HUES64 (cell line): ENCODE measurements around the gene COG3.

ENCODE experiments used
- H3K27ac ChIP-seq: 2 replicates; pipeline ENCODE4 v1.7.0; 2013; ENCODE audit warnings: low read depth, low read length, inconsistent platforms
- H3K27me3 ChIP-seq: 2 replicates; pipeline ENCODE4 v1.6.1; 2013; ENCODE audit warnings: mild to moderate bottlenecking, low read length; ENCODE audit not compliant: insufficient read depth
- H3K36me3 ChIP-seq: 2 replicates; pipeline ENCODE4 v1.6.1; 2013; ENCODE audit warnings: mild to moderate bottlenecking, low read length; ENCODE audit not compliant: insufficient read depth
- H3K4me1 ChIP-seq: 2 replicates; pipeline ENCODE4 v1.6.1; 2013; ENCODE audit warnings: mild to moderate bottlenecking, low read length, moderate library complexity; ENCODE audit not compliant: insufficient read depth
- H3K4me3 ChIP-seq: 2 replicates; pipeline ENCODE4 v1.5.1; 2013; ENCODE audit warnings: mild to moderate bottlenecking, low read length, moderate library complexity
- H3K9ac ChIP-seq: 2 replicates; pipeline ENCODE4 v1.6.1; 2013; ENCODE audit warnings: mild to moderate bottlenecking, low read depth, low read length
- H3K9me3 ChIP-seq: 2 replicates; pipeline ENCODE4 v1.6.1; 2013; ENCODE audit warnings: low read depth, low read length; ENCODE audit not compliant: insufficient read depth
- WGBS: fragments of 150-250, 120-280 bp; methylation state at CpG from one replicate; pipeline ENCODE4 v1.1.7; 2013; ENCODE audit warnings: missing lambda C conversion rate; 5-methylcytosine and 5-hydroxymethylcytosine counted together

COG3 gene

DNA sequence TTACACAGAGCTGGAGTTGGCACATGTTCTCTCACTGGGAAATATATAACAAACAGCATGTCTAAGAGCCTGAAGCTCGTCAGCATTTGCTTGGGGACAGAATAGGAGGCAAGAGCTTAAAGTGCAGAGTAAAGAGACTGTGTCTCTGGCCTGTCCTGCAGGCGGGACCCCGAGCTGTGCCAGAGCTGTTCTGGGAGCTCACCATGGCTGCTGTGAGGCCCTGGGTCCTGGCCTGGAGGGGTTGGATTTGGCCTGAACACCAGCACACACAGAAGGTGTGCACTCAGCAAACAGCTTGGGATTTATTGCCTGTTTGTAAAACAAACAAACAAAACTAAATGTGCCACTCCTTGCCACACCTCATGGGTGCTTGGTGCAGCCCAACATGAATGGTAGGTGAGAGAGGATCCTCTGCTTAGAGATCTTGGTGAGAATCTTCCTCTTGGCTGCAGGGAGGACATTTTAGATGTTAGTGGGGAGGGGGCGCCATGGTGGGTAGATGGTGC is 89.9 kb downstream of the COG3 start:
- H3K9ac ChIP-seq = no peak overlapping the region
- no peaks in the 10 kb centered on the region for H3K4me1 ChIP-seq
- WGBS = 89% methylated on average over 4 of the region's 4 CpGs
- no peaks in the 10 kb centered on the region for H3K27me3 ChIP-seq
- H3K9me3 ChIP-seq = no peaks in the 10 kb centered on the region
- no peak overlapping the region for H3K4me3 ChIP-seq
- no peaks in the 10 kb centered on the region for H3K36me3 ChIP-seq
- H3K27ac ChIP-seq = no peak overlapping the region

DNA sequence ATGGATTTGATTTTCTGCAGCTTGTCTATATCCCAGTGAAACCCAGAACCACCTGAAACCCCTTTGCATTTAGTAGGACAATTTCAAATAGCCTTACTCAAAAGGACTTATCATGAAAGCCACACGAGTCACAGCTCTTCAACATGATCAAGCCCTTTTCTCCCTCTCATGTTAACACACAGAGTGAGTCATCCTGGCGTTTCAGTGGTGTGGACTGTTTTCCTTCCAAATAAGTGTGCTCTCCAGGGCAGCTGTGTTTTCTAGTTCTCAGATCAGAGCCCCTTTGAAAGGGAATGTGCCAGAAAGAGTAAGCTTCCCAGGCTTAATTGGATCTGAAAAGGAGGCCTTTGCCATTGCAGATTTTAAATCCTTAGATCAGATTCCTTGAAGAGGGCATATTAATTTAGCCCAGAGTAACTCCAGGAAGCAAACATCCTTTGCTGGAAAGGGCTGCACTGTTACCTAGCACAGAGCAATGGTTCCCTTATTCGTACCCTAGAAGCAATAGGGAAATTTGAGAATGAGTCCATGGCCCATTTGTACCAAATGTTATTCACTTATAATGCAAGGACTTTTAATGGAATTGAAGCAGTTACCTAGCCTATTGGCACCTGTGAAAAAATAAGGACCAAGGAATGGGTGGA is 99.5 kb downstream of the COG3 start:
- Histone ChIP-seq H3K4me3 (no peak overlapping the region), H3K36me3 (no peaks in the 10 kb centered on the region), H3K9ac (no peak overlapping the region), H3K27ac (no peak overlapping the region), H3K9me3 (peaks cover 12% of the 10 kb centered on the region), H3K4me1 (peaks cover 5% of the 10 kb centered on the region), H3K27me3 (no peaks in the 10 kb centered on the region)
- 80% methylated on average over 3 of the region's 3 CpGs for WGBS

GRCh38 chr13:45565331-45565730 is 100.6 kb downstream of the COG3 start:
- no peak overlapping the region for H3K4me3 ChIP-seq
- H3K9ac ChIP-seq = no peak overlapping the region
- no peak overlapping the region for H3K27ac ChIP-seq
- H3K4me1 ChIP-seq = peaks cover 5% of the 10 kb centered on the region
- no peaks in the 10 kb centered on the region for H3K36me3 ChIP-seq
- peaks cover 12% of the 10 kb centered on the region for H3K9me3 ChIP-seq
- H3K27me3 ChIP-seq = no peaks in the 10 kb centered on the region

GRCh38 chr13:45575146-45575829 is 110.5 kb downstream of the COG3 start:
- H3K27me3 ChIP-seq = peaks cover 6% of the 10 kb centered on the region; the same call in 1 of the 2 replicates
- H3K27ac ChIP-seq = no peak overlapping the region
- H3K9ac ChIP-seq = no peak overlapping the region
- H3K4me1 ChIP-seq = no peaks in the 10 kb centered on the region
- H3K4me3 ChIP-seq = no peak overlapping the region
- H3K36me3 ChIP-seq = no peaks in the 10 kb centered on the region
- no peaks in the 10 kb centered on the region for H3K9me3 ChIP-seq
- whole genome bisulfite sequencing = 92% methylated on average over 16 of the region's 16 CpGs

GRCh38 chr13:45575830-45576180 is 111.1 kb downstream of the COG3 start:
- H3K9me3 ChIP-seq = no peaks in the 10 kb centered on the region
- WGBS = 91% methylated on average over 1 of the region's 1 CpG
- no peaks in the 10 kb centered on the region for H3K36me3 ChIP-seq
- no peaks in the 10 kb centered on the region for H3K4me1 ChIP-seq
- H3K27ac ChIP-seq = no peak overlapping the region
- H3K9ac ChIP-seq = no peak overlapping the region
- no peak overlapping the region for H3K4me3 ChIP-seq
- peaks cover 8% of the 10 kb centered on the region; the same call in 1 of the 2 replicates for H3K27me3 ChIP-seq

- Histone ChIP-seq H3K27ac (no peak overlapping the region), H3K36me3 (no peaks in the 10 kb centered on the region), H3K4me1 (no peaks in the 10 kb centered on the region), H3K9ac (no peak overlapping the region), H3K27me3 (peaks cover 8% of the 10 kb centered on the region; the same call in 1 of the 2 replicates), H3K4me3 (no peak overlapping the region), H3K9me3 (no peaks in the 10 kb centered on the region)
- 93% methylated on average over 4 of the region's 4 CpGs for WGBS
Measured at GRCh38 chr13:45576466-45576865, 111.7 kb downstream of the COG3 start.

GRCh38 chr13:45582408-45583076 is 117.8 kb downstream of the COG3 start:
- no peak overlapping the region for H3K9ac ChIP-seq
- no peak overlapping the region for H3K27ac ChIP-seq
- peaks cover 8% of the 10 kb centered on the region; the same call in 1 of the 2 replicates for H3K27me3 ChIP-seq
- H3K36me3 ChIP-seq = no peaks in the 10 kb centered on the region
- no peaks in the 10 kb centered on the region for H3K9me3 ChIP-seq
- H3K4me3 ChIP-seq = no peak overlapping the region
- WGBS = 93% methylated on average over 3 of the region's 3 CpGs
- H3K4me1 ChIP-seq = no peaks in the 10 kb centered on the region

GRCh38 chr13:45584816-45585215 is 120.1 kb downstream of the COG3 start:
- Histone ChIP-seq H3K4me1 (no peaks in the 10 kb centered on the region), H3K27me3 (peaks cover 3% of the 10 kb centered on the region; the same call in 1 of the 2 replicates)
- WGBS = 85% methylated on average over 6 of the region's 6 CpGs

More at GRCh38 chr13:45584816-45585215, 120.1 kb downstream of the COG3 start:
- Histone ChIP-seq H3K4me3 (no peak overlapping the region), H3K9me3 (no peaks in the 10 kb centered on the region), H3K36me3 (no peaks in the 10 kb centered on the region), H3K9ac (no peak overlapping the region), H3K27ac (no peak overlapping the region)
